Panc1 (cell line): ENCODE results near the gene ONECUT3. TPM values are rescaled to one million over a fixed set of nuclear protein-coding genes. Genes with fewer than 3 reads are reported as not detected.

ENCODE experiments used
- ATAC-seq: fragments of 200-7000 bp; cut with Tn5 transposase; 2 replicates; pipeline ENCODE4 v1.9.1; 2020; ENCODE audit warnings: mild to moderate bottlenecking, moderate library complexity
- BruUV-seq: library from RNA; stranded (reverse); fragments of 400-500 nt; replicated peaks from 2 replicates; lab custom pipeline; 2021; lab: Mats Ljungman, UMichigan
- CTCF ChIA-PET: fragments of 300-600 bp; sonication (Branson Sonifier 250); formaldehyde crosslinking; loops from one replicate; lab custom pipeline; 2022; ENCODE audit warnings: antibody characterized with exemption; lab: Charles Lee
- POLR2A ChIA-PET: fragments of 300-600 bp; sonication (Branson Sonifier 250); formaldehyde crosslinking; loops from one replicate; lab custom pipeline; 2022; ENCODE audit warnings: antibody characterized with exemption; lab: Charles Lee
- DNase-seq: peaks from one replicate; pipeline ENCODE4 v3.0.0-alpha.2; 2010; ENCODE audit warnings: low read depth, low spot score
- H3K27ac ChIP-seq: 2 replicates; pipeline ENCODE4 v1.5.1; 2011; ENCODE audit warnings: mild to moderate bottlenecking, low read length, inconsistent platforms
- H3K27me3 ChIP-seq: fragments of 200-500 bp; sonication (Bioruptor generic); 2 replicates; pipeline ENCODE4 v1.6.0; 2014; ENCODE audit warnings: low read length, inconsistent platforms; ENCODE audit not compliant: control insufficient read depth, insufficient read depth
- H3K36me3 ChIP-seq: fragments of 200-500 bp; sonication (Bioruptor generic); 2 replicates; pipeline ENCODE4 v1.5.1; 2014; ENCODE audit warnings: inconsistent platforms, mild to moderate bottlenecking, low read length, moderate library complexity; ENCODE audit not compliant: control insufficient read depth, insufficient read depth
- H3K4me1 ChIP-seq: 2 replicates; pipeline ENCODE4 v1.5.1; 2011; ENCODE audit warnings: inconsistent platforms, mild to moderate bottlenecking, low read length, moderate library complexity; ENCODE audit not compliant: control insufficient read depth, insufficient read depth
- H3K4me3 ChIP-seq, 2 experiments: 2 replicates each; pipeline ENCODE4 v1.5.1; 2011 to 2012; ENCODE audit warnings: low read depth in 2 of 2, low read length in 2 of 2, mild to moderate bottlenecking in 2 of 2, inconsistent platforms in 1 of 2, moderate library complexity in 1 of 2
- H3K9me3 ChIP-seq: fragments of 200-500 bp; sonication (Bioruptor generic); 2 replicates; pipeline ENCODE4 v1.5.1; 2014; ENCODE audit warnings: low read depth, mild to moderate bottlenecking, inconsistent platforms, low read length, moderate library complexity; ENCODE audit not compliant: control insufficient read depth, insufficient read depth
- CTCF ChIP-seq: fragments of 450-650 bp; IDR thresholded peaks from 2 replicates; pipeline ENCODE4 v1.5.1; 2017; ENCODE audit warnings: mild to moderate bottlenecking
- POLR2AphosphoS5 ChIP-seq: IDR thresholded peaks from 2 replicates; pipeline ENCODE4 v1.6.1; 2012; ENCODE audit warnings: mild to moderate bottlenecking, low read depth, low read length, moderate library complexity
- REST ChIP-seq, 2 experiments: IDR thresholded peaks; 2 replicates each; pipeline ENCODE4 v1.6.1; 2011 to 2012; ENCODE audit warnings: low read depth in 2 of 2, control low read depth in 1 of 2, low read length in 1 of 2, mild to moderate bottlenecking in 1 of 2, moderate library complexity in 1 of 2; ENCODE audit not compliant: insufficient read depth in 1 of 2
- SIN3A ChIP-seq: IDR thresholded peaks from 2 replicates; pipeline ENCODE4 v1.6.1; 2012; ENCODE audit warnings: low read depth, mild to moderate bottlenecking, low read length, moderate library complexity, borderline replicate concordance; ENCODE audit not compliant: insufficient read depth
- TCF7L2 ChIP-seq: IDR thresholded peaks from 2 replicates; pipeline ENCODE4 v1.6.1; 2011; ENCODE audit warnings: mild to moderate bottlenecking, low read depth, low read length, inconsistent platforms
- in situ Hi-C: cut with HindIII; loops from 2 replicates; pipeline ENCODE4 v1.10.0; 2016; ENCODE audit warnings: low sequenced_read_pairs, low pct_unique_long_range_greater_than_20kb
- intact Hi-C: fragments of 100-400 bp; cut with micrococcal nuclease; formaldehyde crosslinking; loops from one replicate; pipeline ENCODE4 v1.10.0; 2022; ENCODE audit not compliant: unreplicated experiment
- total RNA-seq: library from RNA; stranded (reverse); gene quantifications from one replicate; pipeline ENCODE4 v1.2.1, GENCODE V29; 2021; ENCODE audit not compliant: unreplicated experiment

Gene ONECUT3
- total RNA-seq, 1 experiment from 2014 or later, result 16.5 TPM

- POLR2A ChIA-PET, result no interaction called here
- Histone ChIP-seq H3K4me1 (peaks cover 16% of the 10 kb centered on the region; the same call in 1 of the 2 replicates), H3K27me3 (no peaks in the 10 kb centered on the region), H3K36me3 (no peaks in the 10 kb centered on the region), H3K9me3 (no peaks in the 10 kb centered on the region), H3K4me3 (peak within 1 kb of the TSS; percentile 57 to 71), H3K27ac (peak within 1 kb of the TSS; percentile 88)
- intact Hi-C loops (no loop called here), in situ Hi-C loops (no loop called here)
- no TSS peak for BruUV-seq
- CTCF ChIA-PET, result no interaction called here
- DNase-seq (no peak), ATAC-seq (peak; percentile 47)
- TF ChIP-seq POLR2AphosphoS5 (no peak), SIN3A (no peak), REST (IDR thresholded peaks at IDR 0.05; ENCODE audit: insufficient read depth in 1 of 2, low read depth in 2 of 2, low read length in 1 of 2) (no peak), CTCF (no peak), TCF7L2 (no peak)
These were observed 58.7 kb downstream of the ONECUT3 start, which contains the start of gene ATP8B3 for GRCh38 chr19:1811942-1812425. Gene ATP8B3 (minus strand): TSS chr19:1812276. CDS start chr19:1811736, 540 bp downstream.

- DNase-seq (peak; percentile 75), ATAC-seq (peak; percentile 89)
- H3K36me3 ChIP-seq, result no peaks in the 10 kb centered on the region
- intact Hi-C loops, result no loop called here
- peak overlapping the region; percentile 86 for H3K27ac ChIP-seq
- in situ Hi-C loops, result no loop called here
- no peaks in the 10 kb centered on the region for H3K9me3 ChIP-seq
- peak; percentile 75 for TF ChIP-seq CTCF
- no peak; the same call in 1 of the 2 replicates for TF ChIP-seq TCF7L2
- TF ChIP-seq REST (IDR thresholded peaks at IDR 0.05; ENCODE audit: insufficient read depth in 1 of 2, low read depth in 2 of 2, low read length in 1 of 2), result no peak
- 0 out of 2 replicates have a peak, but pooled peaks have one; percentile 31 for TF ChIP-seq SIN3A
- TF ChIP-seq POLR2AphosphoS5, result peak; percentile 60
- CTCF ChIA-PET, result no interaction called here
- BruUV-seq, result no TSS peak
- peaks cover 16% of the 10 kb centered on the region; the same call in 1 of the 2 replicates for H3K4me1 ChIP-seq
- H3K4me3 ChIP-seq, result peak overlapping the region; percentile 54 to 71
- H3K27me3 ChIP-seq, result no peaks in the 10 kb centered on the region
- POLR2A ChIA-PET, result no interaction called here
These were observed 59.3 kb downstream of the ONECUT3 start for GRCh38 chr19:1812426-1813191.
